ENCODE measurements around the gene SGCA. TPM values are rescaled to one million over a fixed set of nuclear protein-coding genes. Genes with fewer than 3 reads are reported as not detected.

SGCA gene
- total RNA-seq, 1 donor from 2014 or later = not detected

- no peak overlapping the region for H3K27ac Mint-ChIP-seq
- Histone ChIP-seq H3K4me3 (no peak overlapping the region), H3K27ac (no peak overlapping the region), H3F3A (ENCODE audit: low read depth) (no peaks in the 10 kb centered on the region), H3K27me3 (no peaks in the 10 kb centered on the region), H3K9ac (no peak overlapping the region), H3K36me3 (no peaks in the 10 kb centered on the region), H2AFZ (replicated peaks) (no peak overlapping the region), H3K4me2 (no peak overlapping the region), H3K9me3 (ENCODE audit: low read depth) (no peaks in the 10 kb centered on the region), H3K79me2 (ENCODE audit: low read depth) (no peaks in the 10 kb centered on the region), H4K20me1 (ENCODE audit: low read depth) (no peaks in the 10 kb centered on the region), H3K4me1 (peaks cover 21% of the 10 kb centered on the region)
- peaks cover 9% of the 10 kb centered on the region for H3K27me3 Mint-ChIP-seq (ENCODE audit: insufficient read depth, low read depth)
- H3K9me3 Mint-ChIP-seq = no peaks in the 10 kb centered on the region
- H3K4me3 Mint-ChIP-seq = no peak overlapping the region
- TF ChIP-seq EZH2 (IDR thresholded peaks at IDR 0.05) = no peak
- no peak for TF ChIP-seq EZH2phosphoT487 (IDR thresholded peaks at IDR 0.05)
- TF ChIP-seq, protein P1, sequence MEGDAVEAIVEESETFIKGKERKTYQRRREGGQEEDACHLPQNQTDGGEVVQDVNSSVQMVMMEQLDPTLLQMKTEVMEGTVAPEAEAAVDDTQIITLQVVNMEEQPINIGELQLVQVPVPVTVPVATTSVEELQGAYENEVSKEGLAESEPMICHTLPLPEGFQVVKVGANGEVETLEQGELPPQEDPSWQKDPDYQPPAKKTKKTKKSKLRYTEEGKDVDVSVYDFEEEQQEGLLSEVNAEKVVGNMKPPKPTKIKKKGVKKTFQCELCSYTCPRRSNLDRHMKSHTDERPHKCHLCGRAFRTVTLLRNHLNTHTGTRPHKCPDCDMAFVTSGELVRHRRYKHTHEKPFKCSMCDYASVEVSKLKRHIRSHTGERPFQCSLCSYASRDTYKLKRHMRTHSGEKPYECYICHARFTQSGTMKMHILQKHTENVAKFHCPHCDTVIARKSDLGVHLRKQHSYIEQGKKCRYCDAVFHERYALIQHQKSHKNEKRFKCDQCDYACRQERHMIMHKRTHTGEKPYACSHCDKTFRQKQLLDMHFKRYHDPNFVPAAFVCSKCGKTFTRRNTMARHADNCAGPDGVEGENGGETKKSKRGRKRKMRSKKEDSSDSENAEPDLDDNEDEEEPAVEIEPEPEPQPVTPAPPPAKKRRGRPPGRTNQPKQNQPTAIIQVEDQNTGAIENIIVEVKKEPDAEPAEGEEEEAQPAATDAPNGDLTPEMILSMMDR (IDR thresholded peaks at IDR 0.05) = no peak
- no peak for DNase-seq (ENCODE audit: low spot score)
- H3K4me1 Mint-ChIP-seq = peaks cover 22% of the 10 kb centered on the region
- H3K36me3 Mint-ChIP-seq = peaks cover 6% of the 10 kb centered on the region
These were observed 22.1 kb downstream of the SGCA start for GRCh38 chr17:50187751-50188530.

- H3K4me3 ChIP-seq = no peak overlapping the region
- H3K9ac ChIP-seq = no peak overlapping the region
- Mint-ChIP-seq H3K4me3 (no peak overlapping the region), H3K36me3 (peaks cover 6% of the 10 kb centered on the region), H3K27me3 (ENCODE audit: insufficient read depth, low read depth) (peaks cover 12% of the 10 kb centered on the region), H3K27ac (peak overlapping the region; percentile 21), H3K4me1 (peaks cover 18% of the 10 kb centered on the region), H3K9me3 (no peaks in the 10 kb centered on the region)
- no peaks in the 10 kb centered on the region for H3K27me3 ChIP-seq
- no peak overlapping the region for H3K4me2 ChIP-seq
- TF ChIP-seq, protein P1 (IDR thresholded peaks at IDR 0.05) = no peak
- TF ChIP-seq EZH2 (IDR thresholded peaks at IDR 0.05) = no peak
- TF ChIP-seq EZH2phosphoT487 (IDR thresholded peaks at IDR 0.05) = no peak
- H3K36me3 ChIP-seq = no peaks in the 10 kb centered on the region
- peaks cover 17% of the 10 kb centered on the region for H3K4me1 ChIP-seq
- no peak for DNase-seq (ENCODE audit: low spot score)
- H3K9me3 ChIP-seq (ENCODE audit: low read depth) = no peaks in the 10 kb centered on the region
- no peaks in the 10 kb centered on the region for H4K20me1 ChIP-seq (ENCODE audit: low read depth)
- no peak overlapping the region for H3K27ac ChIP-seq
- no peaks in the 10 kb centered on the region for H3F3A ChIP-seq (ENCODE audit: low read depth)
- no peak overlapping the region for H2AFZ ChIP-seq (replicated peaks)
- no peaks in the 10 kb centered on the region for H3K79me2 ChIP-seq (ENCODE audit: low read depth)
These were observed 22.7 kb downstream of the SGCA start for GRCh38 chr17:50188531-50188920.

- Histone ChIP-seq H3K4me2 (no peak overlapping the region), H3K4me3 (no peak overlapping the region), H3K27me3 (no peaks in the 10 kb centered on the region), H4K20me1 (ENCODE audit: low read depth) (no peaks in the 10 kb centered on the region), H3K36me3 (no peaks in the 10 kb centered on the region), H3K9ac (no peak overlapping the region), H3K27ac (no peak overlapping the region), H3K9me3 (ENCODE audit: low read depth) (no peaks in the 10 kb centered on the region), H2AFZ (replicated peaks) (no peak overlapping the region), H3K79me2 (ENCODE audit: low read depth) (no peaks in the 10 kb centered on the region), H3K4me1 (peaks cover 12% of the 10 kb centered on the region), H3F3A (ENCODE audit: low read depth) (no peaks in the 10 kb centered on the region)
- H3K4me1 Mint-ChIP-seq = peaks cover 12% of the 10 kb centered on the region
- H3K27me3 Mint-ChIP-seq (ENCODE audit: insufficient read depth, low read depth) = peaks cover 12% of the 10 kb centered on the region
- H3K27ac Mint-ChIP-seq = peak overlapping the region; percentile 21
- peaks cover 6% of the 10 kb centered on the region for H3K36me3 Mint-ChIP-seq
- TF ChIP-seq EZH2phosphoT487 (IDR thresholded peaks at IDR 0.05) (no peak), EZH2 (IDR thresholded peaks at IDR 0.05) (no peak)
- TF ChIP-seq, protein P1 (IDR thresholded peaks at IDR 0.05) = no peak
- no peak for DNase-seq (ENCODE audit: low spot score)
- no peaks in the 10 kb centered on the region for H3K9me3 Mint-ChIP-seq
- H3K4me3 Mint-ChIP-seq = no peak overlapping the region
These were observed 23.2 kb downstream of the SGCA start for GRCh38 chr17:50188921-50189549.
